Panc1 (cell line): ENCODE results near the gene HPN.

Experiments
- POLR2AphosphoS5 ChIP-seq: IDR thresholded peaks from 2 replicates; pipeline ENCODE4 v1.6.1; 2012; ENCODE audit warnings: mild to moderate bottlenecking, low read depth, low read length, moderate library complexity
- TCF7L2 ChIP-seq: IDR thresholded peaks from 2 replicates; pipeline ENCODE4 v1.6.1; 2011; ENCODE audit warnings: mild to moderate bottlenecking, low read depth, low read length, inconsistent platforms
- TF ChIP-seq, protein P1 (sequence below): fragments of 450-650 bp; IDR thresholded peaks from 2 replicates; pipeline ENCODE4 v1.5.1; 2017; ENCODE audit warnings: mild to moderate bottlenecking
- TF ChIP-seq, protein P2 (sequence below), 2 experiments: IDR thresholded peaks; 2 replicates each; pipeline ENCODE4 v1.6.1; 2011 to 2012; ENCODE audit warnings: low read depth in 2 of 2, control low read depth in 1 of 2, low read length in 1 of 2, mild to moderate bottlenecking in 1 of 2, moderate library complexity in 1 of 2; ENCODE audit not compliant: insufficient read depth in 1 of 2

DNA sequence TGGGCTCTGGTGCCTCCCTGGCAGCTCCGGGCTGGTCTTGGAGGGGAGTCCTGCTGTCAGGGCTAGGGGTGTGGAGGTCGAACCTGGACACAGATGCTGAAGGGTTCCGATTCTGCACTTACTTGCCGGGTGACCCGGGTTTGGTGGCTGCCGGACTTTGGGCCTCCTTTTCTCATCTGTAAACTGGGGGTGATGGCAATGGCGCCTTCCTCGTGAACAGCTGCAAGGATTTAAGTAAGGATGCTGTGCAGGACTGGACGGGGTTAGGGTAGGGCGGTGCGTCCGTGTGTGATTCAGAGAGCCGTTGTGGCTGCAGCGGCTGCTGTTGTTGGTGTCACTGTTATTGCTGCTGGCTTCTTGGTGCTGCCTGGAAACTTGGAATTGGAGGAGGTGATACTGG is 2.4 kb downstream of the HPN start:
- no peak for TF ChIP-seq TCF7L2
- TF ChIP-seq, protein P1, sequence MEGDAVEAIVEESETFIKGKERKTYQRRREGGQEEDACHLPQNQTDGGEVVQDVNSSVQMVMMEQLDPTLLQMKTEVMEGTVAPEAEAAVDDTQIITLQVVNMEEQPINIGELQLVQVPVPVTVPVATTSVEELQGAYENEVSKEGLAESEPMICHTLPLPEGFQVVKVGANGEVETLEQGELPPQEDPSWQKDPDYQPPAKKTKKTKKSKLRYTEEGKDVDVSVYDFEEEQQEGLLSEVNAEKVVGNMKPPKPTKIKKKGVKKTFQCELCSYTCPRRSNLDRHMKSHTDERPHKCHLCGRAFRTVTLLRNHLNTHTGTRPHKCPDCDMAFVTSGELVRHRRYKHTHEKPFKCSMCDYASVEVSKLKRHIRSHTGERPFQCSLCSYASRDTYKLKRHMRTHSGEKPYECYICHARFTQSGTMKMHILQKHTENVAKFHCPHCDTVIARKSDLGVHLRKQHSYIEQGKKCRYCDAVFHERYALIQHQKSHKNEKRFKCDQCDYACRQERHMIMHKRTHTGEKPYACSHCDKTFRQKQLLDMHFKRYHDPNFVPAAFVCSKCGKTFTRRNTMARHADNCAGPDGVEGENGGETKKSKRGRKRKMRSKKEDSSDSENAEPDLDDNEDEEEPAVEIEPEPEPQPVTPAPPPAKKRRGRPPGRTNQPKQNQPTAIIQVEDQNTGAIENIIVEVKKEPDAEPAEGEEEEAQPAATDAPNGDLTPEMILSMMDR: no peak
- no peak for TF ChIP-seq POLR2AphosphoS5
- TF ChIP-seq, protein P2, sequence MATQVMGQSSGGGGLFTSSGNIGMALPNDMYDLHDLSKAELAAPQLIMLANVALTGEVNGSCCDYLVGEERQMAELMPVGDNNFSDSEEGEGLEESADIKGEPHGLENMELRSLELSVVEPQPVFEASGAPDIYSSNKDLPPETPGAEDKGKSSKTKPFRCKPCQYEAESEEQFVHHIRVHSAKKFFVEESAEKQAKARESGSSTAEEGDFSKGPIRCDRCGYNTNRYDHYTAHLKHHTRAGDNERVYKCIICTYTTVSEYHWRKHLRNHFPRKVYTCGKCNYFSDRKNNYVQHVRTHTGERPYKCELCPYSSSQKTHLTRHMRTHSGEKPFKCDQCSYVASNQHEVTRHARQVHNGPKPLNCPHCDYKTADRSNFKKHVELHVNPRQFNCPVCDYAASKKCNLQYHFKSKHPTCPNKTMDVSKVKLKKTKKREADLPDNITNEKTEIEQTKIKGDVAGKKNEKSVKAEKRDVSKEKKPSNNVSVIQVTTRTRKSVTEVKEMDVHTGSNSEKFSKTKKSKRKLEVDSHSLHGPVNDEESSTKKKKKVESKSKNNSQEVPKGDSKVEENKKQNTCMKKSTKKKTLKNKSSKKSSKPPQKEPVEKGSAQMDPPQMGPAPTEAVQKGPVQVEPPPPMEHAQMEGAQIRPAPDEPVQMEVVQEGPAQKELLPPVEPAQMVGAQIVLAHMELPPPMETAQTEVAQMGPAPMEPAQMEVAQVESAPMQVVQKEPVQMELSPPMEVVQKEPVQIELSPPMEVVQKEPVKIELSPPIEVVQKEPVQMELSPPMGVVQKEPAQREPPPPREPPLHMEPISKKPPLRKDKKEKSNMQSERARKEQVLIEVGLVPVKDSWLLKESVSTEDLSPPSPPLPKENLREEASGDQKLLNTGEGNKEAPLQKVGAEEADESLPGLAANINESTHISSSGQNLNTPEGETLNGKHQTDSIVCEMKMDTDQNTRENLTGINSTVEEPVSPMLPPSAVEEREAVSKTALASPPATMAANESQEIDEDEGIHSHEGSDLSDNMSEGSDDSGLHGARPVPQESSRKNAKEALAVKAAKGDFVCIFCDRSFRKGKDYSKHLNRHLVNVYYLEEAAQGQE (IDR thresholded peaks at IDR 0.05; ENCODE audit: insufficient read depth in 1 of 2, low read depth in 2 of 2, low read length in 1 of 2): no peak
